Measurements from ENCODE around the gene SPG11.

Gene SPG11

DNA sequence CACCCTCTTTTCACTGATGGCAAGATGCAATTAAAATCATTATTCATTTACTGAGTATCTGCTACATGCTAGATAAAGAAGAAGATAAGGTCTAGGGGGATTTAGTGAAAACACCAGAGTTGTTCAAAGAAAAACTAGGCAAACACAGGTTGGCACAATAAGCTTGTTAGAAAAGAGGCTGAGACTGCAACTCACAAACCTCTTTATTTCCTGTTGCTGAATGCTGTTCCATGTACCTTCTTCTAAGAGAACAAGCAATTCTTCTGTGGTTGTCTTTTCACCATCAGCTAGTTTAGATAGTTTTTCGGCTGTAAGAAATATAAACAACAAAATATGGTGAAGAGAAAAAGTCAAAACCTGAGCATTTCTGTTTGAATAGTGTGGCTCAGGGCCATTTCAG lies 65.4 kb downstream of the SPG11 start:
- H3K9me3 ChIP-seq (ENCODE audit: control insufficient read depth, low read length): no peaks in the 10 kb centered on the region
- no peak overlapping the region for H3K4me3 ChIP-seq (ENCODE audit: low read length)
- no peaks in the 10 kb centered on the region for H3K4me1 ChIP-seq (ENCODE audit: control insufficient read depth, insufficient read depth, low read length)
- no peaks in the 10 kb centered on the region for H3K27me3 ChIP-seq (ENCODE audit: control insufficient read depth, insufficient read depth, low read length)
- no peak overlapping the region for H3K9ac ChIP-seq (ENCODE audit: low read length)
- peaks cover 2% of the 10 kb centered on the region for H3K36me3 ChIP-seq (ENCODE audit: control insufficient read depth, insufficient read depth, low read length)

DNA sequence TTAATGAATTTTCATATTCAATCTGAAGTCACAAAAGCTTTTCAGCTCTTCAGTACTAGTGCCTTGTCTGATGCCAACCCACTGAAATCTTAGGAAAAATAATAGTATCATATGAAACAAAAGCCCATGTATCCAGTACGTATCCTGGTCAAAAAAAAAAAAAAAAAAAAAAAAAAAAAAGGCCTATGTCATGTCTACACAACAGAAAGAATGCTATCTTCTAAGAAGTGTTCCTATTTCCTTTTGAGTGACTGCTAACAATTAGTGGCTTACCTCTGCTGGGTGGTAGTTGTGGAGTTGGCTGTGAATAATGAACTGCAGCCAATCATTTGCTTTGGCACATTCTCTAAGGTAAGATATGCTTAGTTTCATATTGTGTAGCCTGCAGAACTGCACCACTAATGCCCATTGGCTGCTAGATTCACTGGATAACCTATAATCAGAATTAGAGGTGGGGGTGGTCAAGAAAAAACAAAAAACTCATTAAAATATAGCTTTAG lies 66.9 kb downstream of the SPG11 start:
- H3K36me3 ChIP-seq (ENCODE audit: control insufficient read depth, insufficient read depth, low read length): no peaks in the 10 kb centered on the region

DNA sequence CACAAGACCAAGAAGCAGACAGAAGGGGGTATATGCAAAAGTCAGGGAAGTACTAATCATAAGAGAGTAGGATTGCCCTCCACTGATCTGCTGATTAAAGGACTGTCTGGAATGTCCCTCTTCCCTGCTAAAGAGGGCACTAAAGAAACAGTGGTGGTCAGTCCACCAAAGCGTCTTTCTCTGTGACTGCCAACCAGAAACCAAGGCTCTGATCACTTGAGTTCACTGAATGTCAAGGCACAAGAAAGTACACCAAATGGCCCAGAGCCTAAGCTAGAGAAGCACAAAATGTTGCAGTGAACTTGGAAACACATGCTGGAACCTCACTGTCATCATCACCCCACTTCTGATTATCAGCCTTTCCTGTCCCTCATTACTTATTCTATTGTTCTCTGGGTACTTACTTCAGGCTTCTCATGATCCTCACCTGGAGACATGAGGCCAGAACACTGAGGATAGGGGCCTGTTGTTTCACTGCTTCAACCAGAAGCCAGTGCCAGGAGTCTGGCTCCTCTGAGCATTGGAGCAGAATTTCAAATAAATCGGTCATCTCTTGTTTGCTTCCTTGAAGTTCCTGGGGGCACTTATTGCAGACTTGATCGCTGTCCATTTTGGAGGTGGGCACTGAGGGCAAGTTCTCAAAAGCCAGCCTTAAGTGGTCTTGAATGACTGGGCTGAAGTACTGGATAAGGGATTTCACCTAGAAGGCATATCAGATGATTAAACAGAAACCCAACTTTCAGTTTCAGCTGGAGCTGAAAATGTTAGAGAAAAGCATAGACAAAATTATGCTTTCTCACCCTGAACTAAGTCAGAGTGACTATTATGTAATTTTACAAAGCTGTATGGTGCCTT lies 67.6 kb downstream of the SPG11 start:
- no peaks in the 10 kb centered on the region for H3K36me3 ChIP-seq (ENCODE audit: control insufficient read depth, insufficient read depth, low read length)
- no peaks in the 10 kb centered on the region for H3K9me3 ChIP-seq (ENCODE audit: control insufficient read depth, low read length)
- no peaks in the 10 kb centered on the region for H3K4me1 ChIP-seq (ENCODE audit: control insufficient read depth, insufficient read depth, low read length)
- no peak overlapping the region for H3K4me3 ChIP-seq (ENCODE audit: low read length)
- H3K27me3 ChIP-seq (ENCODE audit: control insufficient read depth, insufficient read depth, low read length): no peaks in the 10 kb centered on the region
- H3K9ac ChIP-seq (ENCODE audit: low read length): no peak overlapping the region

More for the DNA sequence above, 66.9 kb downstream of the SPG11 start:
- H3K4me3 ChIP-seq (ENCODE audit: low read length): no peak overlapping the region
- no peak overlapping the region for H3K9ac ChIP-seq (ENCODE audit: low read length)
- H3K9me3 ChIP-seq (ENCODE audit: control insufficient read depth, low read length): no peaks in the 10 kb centered on the region
- H3K4me1 ChIP-seq (ENCODE audit: control insufficient read depth, insufficient read depth, low read length): no peaks in the 10 kb centered on the region
- H3K27me3 ChIP-seq (ENCODE audit: control insufficient read depth, insufficient read depth, low read length): no peaks in the 10 kb centered on the region

DNA sequence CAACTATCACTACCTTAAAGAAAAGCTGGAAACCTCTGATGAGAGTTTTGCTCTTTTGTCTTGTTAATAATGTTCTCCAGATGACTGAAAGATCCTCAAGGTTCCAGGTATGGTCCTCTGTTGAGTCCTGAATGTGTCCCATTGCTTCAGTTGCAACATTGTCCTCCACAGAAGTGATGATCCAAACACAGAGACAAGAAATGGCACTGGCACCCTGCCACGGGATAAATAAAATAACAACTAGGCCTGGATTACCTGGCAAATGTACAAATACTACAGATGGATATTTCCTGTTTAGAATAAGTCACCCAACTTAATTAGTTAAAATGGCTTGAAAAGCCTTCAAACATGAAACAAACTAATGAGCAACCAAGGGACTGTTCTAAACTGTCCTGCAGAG lies 68.2 kb downstream of the SPG11 start:
- no peak overlapping the region for H3K9ac ChIP-seq (ENCODE audit: low read length)
- peaks cover 3% of the 10 kb centered on the region for H3K36me3 ChIP-seq (ENCODE audit: control insufficient read depth, insufficient read depth, low read length)
- no peaks in the 10 kb centered on the region for H3K27me3 ChIP-seq (ENCODE audit: control insufficient read depth, insufficient read depth, low read length)
- no peak overlapping the region for H3K4me3 ChIP-seq (ENCODE audit: low read length)
- H3K4me1 ChIP-seq (ENCODE audit: control insufficient read depth, insufficient read depth, low read length): no peaks in the 10 kb centered on the region
- H3K9me3 ChIP-seq (ENCODE audit: control insufficient read depth, low read length): no peaks in the 10 kb centered on the region

DNA sequence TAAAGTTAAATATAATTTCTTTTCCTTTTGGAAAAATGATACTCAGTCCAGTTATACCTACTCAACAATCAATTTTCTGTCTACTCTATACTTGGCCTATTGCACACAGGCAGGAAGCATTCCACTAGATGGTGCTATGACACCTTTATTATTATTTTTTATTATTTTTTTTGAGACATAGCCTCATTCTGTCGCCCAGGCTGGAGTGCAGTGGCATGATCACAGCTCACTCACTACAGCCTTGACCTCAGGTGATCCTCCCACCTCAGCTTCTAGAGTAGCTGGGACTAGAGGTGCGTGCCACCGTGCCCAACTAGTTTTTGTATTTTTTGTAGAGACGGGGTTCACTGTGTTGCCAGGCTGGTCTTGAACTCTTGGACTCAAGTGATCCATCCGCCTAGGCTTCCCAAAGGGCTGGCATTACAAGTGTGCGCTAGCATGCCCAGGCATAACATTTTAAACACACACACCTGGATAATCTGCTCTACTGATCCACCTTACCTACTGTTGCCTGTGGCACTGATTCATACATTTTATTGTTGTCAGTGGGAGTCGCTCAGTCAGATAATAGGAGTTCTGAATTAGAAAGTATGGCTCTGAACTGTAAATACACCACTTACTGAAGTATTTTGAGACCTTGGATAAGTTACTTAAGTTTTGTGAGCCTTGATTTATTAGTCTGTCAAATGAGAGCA lies 70.3 kb downstream of the SPG11 start:
- Histone ChIP-seq H3K9ac (ENCODE audit: low read length) (no peak overlapping the region), H3K4me1 (ENCODE audit: control insufficient read depth, insufficient read depth, low read length) (no peaks in the 10 kb centered on the region), H3K9me3 (ENCODE audit: control insufficient read depth, low read length) (no peaks in the 10 kb centered on the region), H3K4me3 (ENCODE audit: low read length) (no peak overlapping the region), H3K27me3 (ENCODE audit: control insufficient read depth, insufficient read depth, low read length) (no peaks in the 10 kb centered on the region), H3K36me3 (ENCODE audit: control insufficient read depth, insufficient read depth, low read length) (peaks cover 14% of the 10 kb centered on the region)

DNA sequence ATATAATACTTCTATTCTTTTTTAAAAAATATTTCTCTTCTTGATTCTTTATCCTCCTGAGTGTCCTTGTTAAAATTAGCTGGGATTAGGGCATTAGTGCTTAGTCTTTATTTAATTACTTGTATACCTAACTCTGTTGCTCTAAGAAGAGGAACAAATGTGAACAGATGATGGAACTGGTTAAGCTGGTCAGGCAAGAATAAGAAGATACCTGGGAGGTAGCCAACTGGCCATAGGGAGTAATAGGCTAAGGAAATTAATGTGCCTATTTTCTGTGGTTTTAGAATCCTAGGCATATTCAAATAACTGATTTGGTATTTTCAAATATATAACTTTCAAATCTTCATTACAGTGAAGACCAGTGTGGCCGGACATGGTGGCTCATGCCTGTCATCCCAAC lies 72.1 kb downstream of the SPG11 start:
- Histone ChIP-seq H3K27me3 (ENCODE audit: control insufficient read depth, insufficient read depth, low read length) (no peaks in the 10 kb centered on the region), H3K36me3 (ENCODE audit: control insufficient read depth, insufficient read depth, low read length) (peaks cover 18% of the 10 kb centered on the region), H3K9ac (ENCODE audit: low read length) (no peak overlapping the region), H3K4me1 (ENCODE audit: control insufficient read depth, insufficient read depth, low read length) (no peaks in the 10 kb centered on the region), H3K9me3 (ENCODE audit: control insufficient read depth, low read length) (no peaks in the 10 kb centered on the region), H3K4me3 (ENCODE audit: low read length) (no peak overlapping the region)

DNA sequence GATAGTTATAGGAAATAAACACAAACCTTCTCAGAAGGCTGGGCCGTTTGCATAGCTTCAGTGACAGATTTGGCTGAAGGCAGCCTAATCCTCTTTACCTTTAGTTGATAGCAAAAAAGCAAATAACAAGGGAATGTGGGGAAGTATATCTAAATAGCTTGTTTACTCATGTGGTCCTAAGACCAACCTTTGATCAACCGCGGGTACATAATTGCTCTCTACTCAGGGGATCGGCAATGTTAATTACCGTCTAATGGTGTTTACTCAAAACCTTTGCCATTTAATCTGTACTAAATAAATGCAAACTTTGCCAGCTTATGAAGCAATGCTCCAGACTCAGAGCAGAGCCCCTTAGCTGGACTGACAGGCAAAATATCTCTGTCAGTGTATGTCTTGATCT lies 74.9 kb downstream of the SPG11 start:
- Histone ChIP-seq H3K9ac (ENCODE audit: low read length) (no peak overlapping the region), H3K27me3 (ENCODE audit: control insufficient read depth, insufficient read depth, low read length) (no peaks in the 10 kb centered on the region), H3K4me3 (ENCODE audit: low read length) (no peak overlapping the region), H3K36me3 (ENCODE audit: control insufficient read depth, insufficient read depth, low read length) (peaks cover 18% of the 10 kb centered on the region), H3K4me1 (ENCODE audit: control insufficient read depth, insufficient read depth, low read length) (no peaks in the 10 kb centered on the region), H3K9me3 (ENCODE audit: control insufficient read depth, low read length) (no peaks in the 10 kb centered on the region)

DNA sequence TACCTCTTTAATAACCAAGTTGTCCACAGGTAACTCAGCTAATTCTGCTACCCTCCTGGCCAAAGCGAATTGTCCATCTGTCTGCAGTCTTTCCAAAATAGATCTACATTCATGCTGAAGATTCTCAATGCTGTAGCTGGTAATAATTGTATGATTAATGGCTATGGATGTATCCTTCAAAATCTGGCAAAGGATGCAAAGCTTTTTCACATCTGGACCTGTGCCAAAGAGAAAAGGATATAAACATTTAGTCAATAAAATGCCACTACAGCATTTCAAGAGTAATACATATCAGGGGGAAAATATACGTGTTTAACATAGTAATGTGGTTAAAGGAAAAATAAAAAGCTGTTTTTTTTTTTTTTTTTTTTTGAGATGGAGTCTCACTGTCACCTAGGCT lies 77.8 kb downstream of the SPG11 start:
- Histone ChIP-seq H3K36me3 (ENCODE audit: control insufficient read depth, insufficient read depth, low read length) (peaks cover 18% of the 10 kb centered on the region), H3K9ac (ENCODE audit: low read length) (no peak overlapping the region), H3K9me3 (ENCODE audit: control insufficient read depth, low read length) (no peaks in the 10 kb centered on the region), H3K27me3 (ENCODE audit: control insufficient read depth, insufficient read depth, low read length) (no peaks in the 10 kb centered on the region), H3K4me3 (ENCODE audit: low read length) (no peak overlapping the region), H3K4me1 (ENCODE audit: control insufficient read depth, insufficient read depth, low read length) (no peaks in the 10 kb centered on the region)

DNA sequence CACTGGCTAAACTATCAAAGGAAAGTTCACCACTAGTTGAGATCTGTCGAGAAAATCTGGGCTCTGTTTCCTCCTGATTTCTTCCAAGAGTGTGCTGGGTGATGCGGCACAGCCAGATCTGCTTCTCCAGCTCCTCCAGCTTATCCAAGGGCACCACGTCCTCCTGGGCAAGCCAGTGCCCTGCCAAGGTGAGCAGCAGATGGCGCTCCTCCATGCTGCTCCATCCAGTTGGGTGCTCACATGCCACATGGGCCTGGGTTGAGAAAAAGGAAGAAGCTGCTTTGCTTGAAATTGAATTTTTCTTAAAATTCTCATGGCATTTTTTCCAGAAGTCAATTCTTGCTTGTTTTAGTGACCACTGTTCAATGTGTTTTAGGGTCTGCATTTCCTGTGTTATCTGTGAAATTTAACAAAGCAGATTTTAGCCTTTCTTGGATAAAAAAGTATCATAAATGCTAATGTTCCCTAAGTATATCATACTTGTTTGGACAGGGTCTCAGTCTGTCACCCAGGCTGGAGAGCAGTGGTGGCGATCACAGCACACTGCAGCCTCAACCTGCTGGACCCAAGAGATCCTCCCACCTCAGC lies 79.2 kb downstream of the SPG11 start:
- Histone ChIP-seq H3K4me1 (ENCODE audit: control insufficient read depth, insufficient read depth, low read length) (no peaks in the 10 kb centered on the region), H3K36me3 (ENCODE audit: control insufficient read depth, insufficient read depth, low read length) (peaks cover 12% of the 10 kb centered on the region), H3K27me3 (ENCODE audit: control insufficient read depth, insufficient read depth, low read length) (no peaks in the 10 kb centered on the region), H3K9me3 (ENCODE audit: control insufficient read depth, low read length) (no peaks in the 10 kb centered on the region), H3K9ac (ENCODE audit: low read length) (no peak overlapping the region), H3K4me3 (ENCODE audit: low read length) (no peak overlapping the region)

DNA sequence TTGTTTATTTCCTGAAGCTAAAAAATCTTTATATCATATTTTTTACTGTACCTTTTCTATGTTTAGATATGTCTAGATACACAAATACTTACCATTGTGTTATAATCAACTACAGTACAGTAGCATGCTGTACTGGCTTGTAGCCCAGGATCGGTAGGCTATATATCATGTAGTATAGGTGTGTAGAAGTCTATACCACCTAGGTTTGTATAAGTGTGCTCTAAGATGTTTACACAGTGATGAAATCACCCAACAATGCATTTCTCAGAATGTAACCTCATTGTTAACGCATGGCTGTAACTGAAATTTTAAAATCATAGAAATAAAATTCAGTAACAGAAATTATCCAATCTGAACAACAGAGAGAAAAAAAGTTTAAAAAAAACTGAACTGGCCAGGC lies 83.4 kb downstream of the SPG11 start:
- no peak overlapping the region for H3K9ac ChIP-seq (ENCODE audit: low read length)
- H3K4me1 ChIP-seq (ENCODE audit: control insufficient read depth, insufficient read depth, low read length): no peaks in the 10 kb centered on the region
- H3K9me3 ChIP-seq (ENCODE audit: control insufficient read depth, low read length): no peaks in the 10 kb centered on the region
- H3K36me3 ChIP-seq (ENCODE audit: control insufficient read depth, insufficient read depth, low read length): peaks cover 4% of the 10 kb centered on the region
- no peaks in the 10 kb centered on the region for H3K27me3 ChIP-seq (ENCODE audit: control insufficient read depth, insufficient read depth, low read length)
- H3K4me3 ChIP-seq (ENCODE audit: low read length): no peak overlapping the region

DNA sequence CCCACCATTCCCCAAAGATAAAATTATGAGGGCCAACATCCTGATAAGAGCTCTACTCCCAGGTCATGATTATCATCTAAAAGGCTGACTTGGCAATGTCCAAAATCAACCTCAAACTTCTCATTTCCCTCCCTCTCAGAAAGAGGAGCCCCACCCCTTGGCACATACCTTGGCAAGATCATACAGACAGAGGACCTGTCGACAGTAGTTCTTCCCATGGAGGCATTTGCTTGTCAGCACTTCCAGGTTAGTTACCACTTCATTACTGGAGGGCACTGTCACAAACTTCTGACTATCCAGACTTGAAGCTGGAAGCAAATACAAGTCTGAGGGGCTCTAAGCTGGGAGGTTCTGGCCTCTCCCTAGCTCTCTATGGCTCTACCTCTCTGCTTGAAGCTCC lies 88.7 kb downstream of the SPG11 start:
- Histone ChIP-seq H3K9me3 (ENCODE audit: control insufficient read depth, low read length) (no peaks in the 10 kb centered on the region), H3K4me1 (ENCODE audit: control insufficient read depth, insufficient read depth, low read length) (no peaks in the 10 kb centered on the region), H3K4me3 (ENCODE audit: low read length) (no peak overlapping the region), H3K36me3 (ENCODE audit: control insufficient read depth, insufficient read depth, low read length) (peaks cover 12% of the 10 kb centered on the region), H3K27me3 (ENCODE audit: control insufficient read depth, insufficient read depth, low read length) (no peaks in the 10 kb centered on the region), H3K9ac (ENCODE audit: low read length) (no peak overlapping the region)

DNA sequence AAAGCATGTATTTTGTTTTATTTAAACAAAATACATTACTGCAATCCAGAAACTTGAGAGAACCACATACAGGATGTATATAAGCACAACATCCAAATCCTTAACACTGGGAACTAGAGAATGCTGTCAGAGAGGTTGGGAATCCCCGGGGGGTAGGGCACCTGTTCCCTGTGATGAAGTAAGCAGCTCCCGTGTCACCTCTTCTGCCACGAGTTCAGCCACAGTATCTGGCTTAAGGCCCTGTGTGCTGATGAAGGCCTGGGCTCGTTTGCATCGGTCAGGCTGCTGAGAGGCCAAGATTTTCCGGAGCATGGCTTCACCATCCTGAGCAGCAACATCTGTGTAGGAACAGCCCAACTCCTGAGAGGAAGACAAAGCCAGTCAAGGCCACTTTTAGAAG lies 90.1 kb downstream of the SPG11 start:
- Histone ChIP-seq H3K27me3 (ENCODE audit: control insufficient read depth, insufficient read depth, low read length) (no peaks in the 10 kb centered on the region), H3K9me3 (ENCODE audit: control insufficient read depth, low read length) (no peaks in the 10 kb centered on the region), H3K36me3 (ENCODE audit: control insufficient read depth, insufficient read depth, low read length) (peaks cover 12% of the 10 kb centered on the region), H3K4me1 (ENCODE audit: control insufficient read depth, insufficient read depth, low read length) (no peaks in the 10 kb centered on the region), H3K9ac (ENCODE audit: low read length) (no peak overlapping the region), H3K4me3 (ENCODE audit: low read length) (no peak overlapping the region)

All from mucosa of stomach (tissue), 1 donor.